Vagina (tissue), 2 donors: ENCODE measurements around the gene AKR1C2.
"Not testable (repeated sequence)": the region's sequence is repeated elsewhere in the genome, so short reads cannot be mapped to it uniquely, and the experiment has no call there.

ENCODE experiments used
- POLR2A ChIP-seq, 2 donors: fragments of 450-650 bp; IDR thresholded peaks; one replicate each; pipeline ENCODE4 v1.6.1; 2017; ENCODE audit warnings: antibody characterized with exemption in 2 of 2, mild to moderate bottlenecking in 2 of 2, moderate library complexity in 2 of 2
- POLR2AphosphoS5 ChIP-seq, 2 donors: sonication (generic); formaldehyde crosslinking; IDR thresholded peaks; one replicate each; pipeline ENCODE4 v1.9.0; 2017; ENCODE audit warnings: antibody characterized with exemption in 2 of 2, mild to moderate bottlenecking in 2 of 2, low read depth in 1 of 2; ENCODE audit not compliant: insufficient read depth in 1 of 2
- TF ChIP-seq, protein P1 (sequence below), 3 experiments: fragments of 450-650 bp in 2 of 3; fragments of 200-600 bp in 1 of 3; sonication (generic) in 1 of 3; IDR thresholded peaks; one replicate each; pipeline ENCODE4 v1.5.1; 2017 to 2019; ENCODE audit warnings: antibody characterized with exemption in 3 of 3, mild to moderate bottlenecking in 2 of 3, moderate library complexity in 2 of 3

DNA sequence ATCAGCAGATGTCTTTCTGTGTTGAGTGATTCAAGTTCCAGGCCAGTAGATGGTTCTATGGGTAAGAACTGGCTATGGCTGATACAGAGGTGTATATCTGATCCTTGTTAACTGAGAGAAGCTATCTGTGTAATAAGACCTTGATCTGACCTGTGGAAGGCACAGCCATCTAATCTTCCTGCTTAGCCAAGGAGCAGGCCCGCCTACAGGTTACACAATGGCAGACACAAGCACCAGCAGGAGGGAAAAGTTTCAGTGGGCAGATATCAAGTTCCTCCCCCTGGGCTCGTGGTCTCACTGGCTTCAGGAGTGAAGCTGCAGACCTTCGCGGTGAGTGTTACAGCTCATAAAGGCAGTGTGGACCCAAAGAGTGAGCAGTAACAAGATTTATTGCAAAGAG lies 27.9 kb upstream of the AKR1C2 start:
- TF ChIP-seq, protein P1, sequence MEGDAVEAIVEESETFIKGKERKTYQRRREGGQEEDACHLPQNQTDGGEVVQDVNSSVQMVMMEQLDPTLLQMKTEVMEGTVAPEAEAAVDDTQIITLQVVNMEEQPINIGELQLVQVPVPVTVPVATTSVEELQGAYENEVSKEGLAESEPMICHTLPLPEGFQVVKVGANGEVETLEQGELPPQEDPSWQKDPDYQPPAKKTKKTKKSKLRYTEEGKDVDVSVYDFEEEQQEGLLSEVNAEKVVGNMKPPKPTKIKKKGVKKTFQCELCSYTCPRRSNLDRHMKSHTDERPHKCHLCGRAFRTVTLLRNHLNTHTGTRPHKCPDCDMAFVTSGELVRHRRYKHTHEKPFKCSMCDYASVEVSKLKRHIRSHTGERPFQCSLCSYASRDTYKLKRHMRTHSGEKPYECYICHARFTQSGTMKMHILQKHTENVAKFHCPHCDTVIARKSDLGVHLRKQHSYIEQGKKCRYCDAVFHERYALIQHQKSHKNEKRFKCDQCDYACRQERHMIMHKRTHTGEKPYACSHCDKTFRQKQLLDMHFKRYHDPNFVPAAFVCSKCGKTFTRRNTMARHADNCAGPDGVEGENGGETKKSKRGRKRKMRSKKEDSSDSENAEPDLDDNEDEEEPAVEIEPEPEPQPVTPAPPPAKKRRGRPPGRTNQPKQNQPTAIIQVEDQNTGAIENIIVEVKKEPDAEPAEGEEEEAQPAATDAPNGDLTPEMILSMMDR (IDR thresholded peaks at IDR 0.05), result not testable (repeated sequence)
- not testable (repeated sequence) for TF ChIP-seq POLR2A (IDR thresholded peaks at IDR 0.05); POLR2AphosphoS5 (IDR thresholded peaks at IDR 0.05; ENCODE audit: insufficient read depth in 1 of 2, low read depth in 1 of 2)
